HG03439 (cell line): ENCODE measurements around the gene FKBP1A.

Experiments
- ATAC-seq: cut with Tn5 transposase; IDR thresholded peaks from one replicate; pipeline ENCODE4 v1.9.1; 2021; ENCODE audit warnings: mild to moderate bottlenecking, moderate library complexity; ENCODE audit not compliant: unreplicated experiment

FKBP1A gene

DNA sequence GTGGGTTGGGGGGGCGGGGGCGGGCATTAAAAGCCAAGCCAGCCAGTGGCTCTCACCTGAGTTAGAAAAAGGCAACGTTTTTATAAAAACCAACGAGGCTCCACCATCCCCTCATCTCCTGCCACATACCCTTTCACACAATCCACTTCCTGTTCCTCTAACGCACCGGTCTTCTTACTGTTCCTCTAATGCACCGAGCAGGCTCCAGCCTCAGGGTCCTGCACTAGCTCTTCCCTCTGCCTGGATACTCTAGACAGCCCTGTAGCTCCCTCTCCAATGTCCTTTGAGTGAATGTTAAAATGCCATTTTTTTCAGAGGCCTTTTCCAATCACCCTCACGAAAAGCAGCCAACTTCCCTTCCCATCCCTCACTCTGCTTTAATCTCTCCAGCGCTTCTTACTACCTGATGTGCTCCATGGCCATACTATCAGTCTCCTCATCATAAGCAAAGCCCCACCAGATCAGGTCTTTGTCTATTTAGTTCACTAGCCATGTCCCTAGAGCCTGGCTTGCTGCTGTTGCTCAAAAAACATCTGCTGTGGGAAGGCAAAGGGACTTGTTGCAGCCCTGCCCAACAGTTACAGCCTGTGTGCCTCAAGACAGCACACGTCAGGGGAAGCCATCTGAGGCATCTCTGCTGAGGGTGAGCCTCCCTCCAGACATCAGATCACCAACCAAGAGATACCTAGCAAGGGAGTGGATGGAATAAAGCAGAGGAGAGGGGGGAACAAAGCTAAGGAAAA lies 3.9 kb downstream of the FKBP1A start:
- ATAC-seq: no peak

DNA sequence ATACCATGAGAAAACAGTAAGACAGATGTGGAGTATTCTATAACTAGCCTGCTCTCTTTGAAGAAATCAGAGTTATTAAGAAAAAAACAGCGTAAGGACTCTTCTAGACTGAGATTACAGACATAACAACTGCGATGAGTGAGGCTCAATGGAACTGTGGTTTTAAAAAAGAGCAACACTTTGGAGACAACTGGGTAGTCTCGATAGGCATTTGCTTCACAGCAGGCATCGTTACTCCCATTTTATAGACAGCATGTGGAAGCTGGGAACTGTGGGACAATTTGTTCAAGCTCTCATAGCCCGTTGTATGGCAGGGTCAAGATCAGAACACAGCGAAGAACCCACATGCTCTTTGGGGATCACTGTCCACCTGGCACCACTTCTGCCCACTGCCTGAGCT lies 4.6 kb downstream of the FKBP1A start:
- no peak for ATAC-seq

DNA sequence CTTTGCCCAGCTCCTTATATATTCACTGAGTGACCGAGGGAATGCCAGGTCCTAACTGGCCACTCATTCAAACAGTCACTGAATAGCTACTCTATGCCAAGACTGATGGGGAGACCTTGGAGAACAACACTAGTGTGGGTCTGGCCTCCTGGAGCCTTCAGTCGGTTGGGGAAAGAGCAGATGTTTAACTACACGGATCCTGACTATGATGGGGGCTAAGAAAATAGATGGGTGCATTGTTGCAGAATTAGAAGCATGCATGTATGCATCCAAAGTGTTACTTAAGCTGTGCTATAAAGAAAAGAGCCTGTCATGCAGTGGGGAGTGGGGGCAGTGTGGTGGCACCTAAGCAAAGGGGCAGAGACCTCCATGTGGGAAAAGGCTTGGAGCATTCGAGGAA lies 6.5 kb downstream of the FKBP1A start:
- no peak for ATAC-seq

DNA sequence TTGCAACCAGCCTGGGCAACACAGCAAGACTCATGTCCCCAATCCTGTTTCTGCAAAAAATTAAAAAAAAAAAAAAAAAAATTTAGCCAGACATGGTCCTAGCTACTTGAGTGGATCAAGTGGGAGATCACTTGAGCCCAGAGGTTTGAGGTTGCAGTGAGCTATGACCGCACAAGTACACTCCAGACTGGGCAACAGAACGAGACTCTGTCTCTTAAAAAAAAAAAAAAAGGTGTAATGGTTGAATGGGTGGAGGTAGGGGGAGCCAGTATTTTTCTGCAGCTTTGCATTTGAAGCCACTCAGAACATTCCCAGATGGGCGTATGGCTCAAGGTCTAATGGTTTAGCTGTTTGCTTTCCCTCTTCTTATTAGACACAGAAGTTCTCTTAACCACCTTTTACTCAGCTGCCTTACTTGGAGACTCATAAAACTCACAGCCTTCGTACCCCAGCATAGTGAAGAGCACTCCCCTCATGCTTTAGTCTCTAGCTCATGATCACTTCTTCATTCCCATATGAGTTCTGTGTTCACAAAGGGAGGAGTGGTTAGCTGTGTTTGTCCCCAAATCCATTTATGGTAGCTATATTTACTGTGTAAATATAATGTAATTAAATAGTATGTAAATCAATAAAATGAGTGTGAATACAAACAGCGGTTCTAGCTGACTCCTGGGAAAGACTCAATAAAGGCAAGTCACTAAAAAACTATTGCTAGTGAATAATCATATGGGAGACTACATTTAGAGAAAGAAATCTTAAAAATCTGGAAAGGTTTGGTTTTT lies 9.0 kb downstream of the FKBP1A start:
- ATAC-seq: no peak

DNA sequence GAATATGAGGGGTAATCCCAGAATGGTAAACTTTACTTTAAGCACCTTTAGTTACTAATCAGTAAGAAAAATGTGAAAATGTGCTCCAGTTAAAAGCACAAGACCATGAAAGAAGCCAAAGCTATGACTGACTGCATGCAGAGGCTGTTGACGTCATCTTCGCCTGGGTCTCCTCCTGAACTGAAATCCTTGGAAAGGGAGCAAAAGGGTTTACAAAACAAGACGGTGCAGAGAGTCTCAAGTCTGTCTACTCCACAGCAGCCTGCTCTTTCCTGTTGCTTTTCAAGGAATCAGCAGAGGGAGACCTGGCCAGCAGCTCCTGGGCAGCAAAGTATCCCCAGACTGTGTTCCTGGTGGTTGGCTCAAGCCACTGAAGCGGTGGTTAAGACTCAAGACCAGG lies 10.2 kb downstream of the FKBP1A start:
- no peak for ATAC-seq

GRCh38 chr20:1381753-1382591 lies 10.9 kb downstream of the FKBP1A start:
- no peak for ATAC-seq

DNA sequence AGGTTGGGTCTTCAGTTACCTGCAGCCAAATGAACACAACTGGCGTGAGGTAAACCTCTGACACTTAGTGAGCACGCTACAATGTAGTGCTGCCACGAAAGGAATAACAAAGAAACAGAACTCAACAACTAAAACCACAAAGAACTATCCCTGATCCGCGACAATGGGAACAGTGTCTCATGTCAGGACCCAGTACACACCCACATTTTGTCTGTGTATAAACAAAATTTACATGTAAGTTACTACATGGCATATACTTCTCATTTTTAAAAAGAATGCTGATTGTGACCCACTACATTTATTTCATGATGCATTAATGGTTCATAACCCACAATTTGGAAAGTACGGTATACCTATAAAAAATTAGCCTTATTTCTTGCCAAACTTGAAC lies 14.1 kb downstream of the FKBP1A start:
- ATAC-seq: no peak

- no peak for ATAC-seq
Observed at GRCh38 chr20:1377984-1378734, 14.7 kb downstream of the FKBP1A start.

- ATAC-seq: no peak
Observed at GRCh38 chr20:1377341-1377871, 15.4 kb downstream of the FKBP1A start.

DNA sequence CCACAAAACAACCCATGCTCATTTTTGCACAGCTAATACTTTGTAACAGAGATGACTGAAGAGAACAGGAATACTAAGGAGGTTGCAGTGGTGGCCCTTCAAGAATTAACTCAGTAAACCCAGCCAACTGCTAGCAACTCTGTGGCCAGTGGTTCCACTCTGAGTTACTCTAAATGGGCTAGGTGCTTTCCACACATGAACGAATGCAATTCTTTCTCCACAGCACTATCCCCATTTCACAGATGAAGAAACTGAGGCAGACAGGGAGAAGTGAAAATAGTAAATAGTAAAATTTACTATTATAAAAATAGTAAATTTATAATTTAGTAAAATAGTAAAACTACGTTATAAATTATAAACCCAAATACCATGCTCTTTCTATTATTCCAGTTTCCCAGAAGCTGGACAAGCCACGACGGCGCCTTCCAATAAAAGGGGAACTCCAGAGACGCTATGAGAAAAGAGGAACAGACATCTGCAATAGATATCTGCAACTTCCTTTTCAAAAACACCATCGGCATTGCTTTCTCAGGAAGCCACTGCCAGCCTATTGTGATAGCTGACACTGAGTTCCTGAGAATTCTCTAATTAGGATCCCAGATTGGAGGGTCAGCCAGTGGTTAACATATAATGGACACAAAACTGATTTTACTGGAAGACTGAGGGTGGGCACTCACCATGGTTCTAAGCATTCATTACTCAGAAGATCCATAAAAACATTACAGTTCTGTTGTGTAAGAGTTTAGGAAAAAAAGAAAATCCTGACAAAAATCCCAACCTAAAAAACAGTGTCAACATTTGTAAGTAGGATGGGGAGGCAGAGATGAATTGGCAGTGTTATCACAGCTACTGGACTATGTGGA lies 16.2 kb downstream of the FKBP1A start:
- ATAC-seq: no peak

- no peak for ATAC-seq
Observed at GRCh38 chr20:1376007-1376406, 16.8 kb downstream of the FKBP1A start.

DNA sequence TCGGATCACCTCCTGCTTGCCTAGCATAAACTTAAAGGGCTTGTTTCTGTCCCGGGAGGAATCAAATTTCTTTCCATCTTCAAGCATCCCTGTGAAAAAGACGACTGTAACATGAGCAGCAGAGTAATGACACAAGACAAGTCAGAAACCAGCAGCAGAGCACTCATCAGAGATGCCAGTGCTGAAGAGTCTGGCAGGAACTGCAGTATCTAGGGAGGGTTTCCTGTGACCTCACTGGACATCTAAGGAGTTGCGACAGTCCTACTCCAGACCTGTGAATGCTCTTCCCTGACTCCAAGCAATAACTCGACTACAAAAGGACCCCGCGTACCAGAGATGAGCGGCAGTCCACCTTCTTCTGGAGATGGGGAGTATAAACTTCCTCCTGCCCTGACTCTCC lies 17.3 kb downstream of the FKBP1A start:
- ATAC-seq: no peak

DNA sequence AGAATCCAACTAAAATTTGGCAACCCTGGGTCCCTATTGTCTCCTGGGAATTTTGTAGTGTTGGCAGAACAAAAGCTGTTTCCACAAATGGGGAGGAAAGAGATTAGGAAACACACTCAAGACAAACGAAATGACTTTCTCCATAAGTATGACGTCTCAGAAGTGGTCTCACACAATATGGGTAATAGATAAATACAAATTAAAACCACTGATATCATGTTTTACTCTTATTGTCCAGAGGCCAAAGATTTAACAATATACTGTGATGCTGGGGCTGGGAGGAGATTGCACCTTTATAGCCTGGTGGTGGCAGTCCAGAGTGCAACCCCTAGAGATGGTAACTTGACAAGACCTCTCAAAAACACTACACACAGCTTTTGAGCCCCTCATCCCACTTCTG lies 18.6 kb downstream of the FKBP1A start:
- ATAC-seq: no peak

DNA sequence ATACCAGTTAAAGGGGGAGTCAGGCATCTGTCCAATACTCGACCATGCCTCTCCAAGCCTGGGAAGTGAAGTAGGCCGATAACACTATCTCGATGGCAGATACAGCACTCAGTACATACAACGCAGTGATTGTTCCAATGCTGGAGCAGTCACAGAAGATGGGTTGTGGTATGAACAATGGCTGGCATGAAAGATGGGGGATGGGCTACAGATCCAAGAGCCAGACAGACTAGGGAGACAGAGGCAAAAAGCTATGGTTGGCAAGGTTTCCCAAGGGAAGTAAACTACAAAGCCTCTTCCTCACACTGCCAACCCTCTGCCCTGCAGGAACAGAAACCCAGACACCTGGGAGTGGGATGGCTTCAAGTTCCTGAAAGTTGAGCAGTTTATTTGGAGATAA lies 19.2 kb downstream of the FKBP1A start:
- no peak for ATAC-seq

DNA sequence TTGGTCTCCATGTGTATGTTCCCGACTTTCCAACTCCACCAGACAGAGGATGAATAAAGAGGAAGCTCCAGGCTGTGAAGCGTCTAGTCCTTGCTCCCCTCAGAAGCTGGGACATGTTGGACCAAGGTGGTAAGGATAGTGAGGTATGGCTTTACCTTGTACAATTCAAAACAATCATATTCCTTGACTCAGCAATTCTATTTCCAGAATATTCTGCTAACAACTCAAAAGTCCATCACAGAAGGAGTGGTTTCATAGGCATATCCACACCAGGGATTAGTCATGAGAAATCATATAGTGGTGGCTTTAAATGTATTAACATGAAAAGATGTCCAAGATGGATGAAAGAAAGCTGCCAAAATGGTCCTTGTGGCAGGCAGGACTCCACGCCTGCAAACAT lies 19.8 kb downstream of the FKBP1A start:
- ATAC-seq: no peak

GRCh38 chr20:1371830-1372539 lies 20.9 kb downstream of the FKBP1A start:
- no peak for ATAC-seq

GRCh38 chr20:1371202-1371782 lies 21.6 kb downstream of the FKBP1A start:
- ATAC-seq: no peak

DNA sequence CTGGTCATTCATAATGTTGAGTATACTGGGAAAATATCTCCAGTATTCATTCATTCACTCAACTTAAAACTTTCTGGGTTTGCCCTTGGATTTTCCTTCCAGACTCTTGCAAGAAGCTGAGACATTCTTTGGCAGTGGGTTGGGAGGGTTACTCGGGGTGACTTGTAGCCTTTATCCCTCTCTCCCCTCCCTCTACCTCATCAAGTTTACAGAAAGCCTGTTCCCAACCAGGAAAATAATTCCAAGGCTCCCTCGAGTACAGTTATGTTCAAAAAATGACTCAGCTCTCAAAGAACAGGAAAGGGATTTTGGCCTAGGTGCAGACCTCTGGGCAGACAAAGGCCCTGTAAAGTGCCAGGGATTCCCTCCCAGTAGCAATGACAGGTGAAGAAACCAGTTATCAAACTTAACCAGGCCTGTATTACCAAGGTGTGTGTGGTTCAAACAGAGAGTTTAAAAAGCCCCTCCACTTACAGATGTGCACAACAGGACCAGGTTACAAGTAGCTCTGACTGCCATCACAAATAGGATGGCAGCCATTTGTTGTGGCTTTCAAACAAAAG lies 22.2 kb downstream of the FKBP1A start:
- no peak for ATAC-seq
